Cardiac fibroblast (primary cell): ENCODE data around the gene FBXW11.

ENCODE experiments used
- DNase-seq, 2 donors: peaks; one replicate each; pipeline versions ENCODE4 v3.0.0 to v3.0.0-alpha.2; 2010; ENCODE audit warnings: low read depth in 2 of 2
- H3K4me3 ChIP-seq, 2 donors: replicated peaks in 1 of 2; 1 replicate in 1 of 2; 2 replicates in 1 of 2; pipeline ENCODE4 v1.5.1; 2011; ENCODE audit warnings: low read depth in 2 of 2, low read length in 2 of 2, mild to moderate bottlenecking in 2 of 2, moderate library complexity in 1 of 2
- CTCF ChIP-seq: IDR thresholded peaks from one replicate; pipeline ENCODE4 v1.5.1; 2011; ENCODE audit warnings: low read depth, mild to moderate bottlenecking, low read length, inconsistent platforms

Gene FBXW11

GRCh38 chr5:171999100-171999499, 7.3 kb downstream of the FBXW11 start:
- no peak for TF ChIP-seq CTCF
- H3K4me3 ChIP-seq = no peak overlapping the region

GRCh38 chr5:171997011-171997410, 9.4 kb downstream of the FBXW11 start:
- DNase-seq = no peak
- no peak for TF ChIP-seq CTCF
- no peak overlapping the region for H3K4me3 ChIP-seq

More at GRCh38 chr5:171999100-171999499, 7.3 kb downstream of the FBXW11 start:
- DNase-seq = no peak

- DNase-seq = no peak
- H3K4me3 ChIP-seq = no peak overlapping the region
- TF ChIP-seq CTCF = no peak
These were observed 13.6 kb downstream of the FBXW11 start for GRCh38 chr5:171992813-171993212.

- TF ChIP-seq CTCF = no peak
- H3K4me3 ChIP-seq = no peak overlapping the region
- DNase-seq = no peak
These were observed 14.1 kb downstream of the FBXW11 start for GRCh38 chr5:171992305-171992704.

- peak in 1 of 2 donors; percentile 36 for DNase-seq
- no peak overlapping the region for H3K4me3 ChIP-seq
- no peak for TF ChIP-seq CTCF
These were observed 15.8 kb downstream of the FBXW11 start for GRCh38 chr5:171990713-171991015.

GRCh38 chr5:171989946-171990712, 16.3 kb downstream of the FBXW11 start:
- no peak for TF ChIP-seq CTCF
- peak in 1 of 2 donors; percentile 51 for DNase-seq
- H3K4me3 ChIP-seq = no peak overlapping the region

GRCh38 chr5:171989276-171989675, 17.2 kb downstream of the FBXW11 start:
- DNase-seq = peak in 1 of 2 donors; percentile 48
- TF ChIP-seq CTCF = no peak

More at GRCh38 chr5:171989276-171989675, 17.2 kb downstream of the FBXW11 start:
- H3K4me3 ChIP-seq = no peak overlapping the region
